ENCODE results near the gene SPRING1.

- TF ChIP-seq CTCF (conservative IDR thresholded peaks at IDR 0.05 in 1 of 2, IDR thresholded peaks at IDR 0.05 in 1 of 2; ENCODE audit: extremely low read depth in 1 of 2, insufficient read depth in 1 of 2, low read depth in 1 of 2, low read length in 2 of 2) (no peak), EZH2 (IDR thresholded peaks at IDR 0.05; ENCODE audit: borderline replicate concordance, low read length) (no peak)
These were observed 46.7 kb downstream of the SPRING1 start for GRCh38 chr12:116691205-116691604.

Data from mammary epithelial cell (primary cell).